Neural cell (in vitro differentiated cells): ENCODE data around the gene ZDHHC4. TPM values are rescaled to one million over a fixed set of nuclear protein-coding genes. Genes with fewer than 3 reads are reported as not detected.

Experiments used
- H2AFZ ChIP-seq: fragments of 200-600, 300-800 bp; sonication (generic), shearing (Covaris generic); 2 replicates; pipeline ENCODE4 v1.6.0; 2014; ENCODE audit warnings: low read depth, mild to moderate bottlenecking, antibody characterized with exemption, low read length, moderate library complexity
- H3F3A ChIP-seq: fragments of 200-600 bp; shearing (Covaris generic); 2 replicates; pipeline ENCODE4 v1.6.1; 2016; ENCODE audit warnings: mild to moderate bottlenecking, moderate library complexity, mixed read lengths, antibody characterized with exemption, low read length; ENCODE audit not compliant: insufficient read depth, poor library complexity, severe bottlenecking
- H3K27ac ChIP-seq: fragments of 200-600, 300-800 bp; sonication (generic), shearing (Covaris generic); 2 replicates; pipeline ENCODE4 v1.5.1; 2014; ENCODE audit warnings: mild to moderate bottlenecking, low read length, moderate library complexity
- H3K27me3 ChIP-seq: fragments of 300-800, 200-600 bp; sonication (generic), shearing (Covaris generic); 2 replicates; pipeline ENCODE4 v1.6.0; 2014; ENCODE audit warnings: mild to moderate bottlenecking, low read depth, low read length, moderate library complexity; ENCODE audit not compliant: insufficient read depth
- H3K36me3 ChIP-seq: fragments of 300-800, 200-600 bp; sonication (generic), shearing (Covaris generic); 2 replicates; pipeline ENCODE4 v1.5.1; 2014; ENCODE audit warnings: mild to moderate bottlenecking, antibody characterized with exemption, low read length, moderate library complexity; ENCODE audit not compliant: insufficient read depth
- H3K4me2 ChIP-seq: fragments of 300-800, 200-600 bp; sonication (generic), shearing (Covaris generic); 2 replicates; pipeline ENCODE4 v1.6.0; 2014; ENCODE audit warnings: mild to moderate bottlenecking, low read length
- H3K4me3 ChIP-seq: fragments of 300-800, 200-600 bp; sonication (generic), shearing (Covaris generic); 2 replicates; pipeline ENCODE4 v1.5.1; 2014; ENCODE audit warnings: mild to moderate bottlenecking, low read length, moderate library complexity
- H3K79me2 ChIP-seq: fragments of 200-600 bp; shearing (Covaris generic); replicated peaks from 2 replicates; pipeline ENCODE4 v1.6.0; 2014; ENCODE audit warnings: mild to moderate bottlenecking, low read length, moderate library complexity; ENCODE audit not compliant: insufficient read depth
- H3K9ac ChIP-seq: fragments of 300-800, 200-600 bp; sonication (generic), shearing (Covaris generic); 2 replicates; pipeline ENCODE4 v1.6.1; 2016; ENCODE audit warnings: mild to moderate bottlenecking, low read length, mixed read lengths
- H3K9me2 ChIP-seq: fragments of 200-600 bp; shearing (Covaris generic); 2 replicates; pipeline ENCODE4 v1.6.1; 2016; ENCODE audit warnings: mild to moderate bottlenecking, low read length, mixed read lengths; ENCODE audit not compliant: insufficient read depth
- H3K9me3 ChIP-seq: fragments of 200-600, 300-800 bp; sonication (generic), shearing (Covaris generic); 2 replicates; pipeline ENCODE4 v1.6.1; 2016; ENCODE audit warnings: mild to moderate bottlenecking, mixed run types, low read length, moderate library complexity, mixed read lengths
- H4K20me1 ChIP-seq: fragments of 200-600 bp; shearing (Covaris generic); 2 replicates; pipeline ENCODE4 v1.6.1; 2016; ENCODE audit warnings: mild to moderate bottlenecking, mixed run types; ENCODE audit not compliant: insufficient read depth
- EP300 ChIP-seq: fragments of 450-650 bp; conservative IDR thresholded peaks from 2 replicates; pipeline ENCODE4 v1.6.1; 2014; ENCODE audit warnings: antibody characterized with exemption, mild to moderate bottlenecking, moderate library complexity; ENCODE audit not compliant: poor library complexity, severe bottlenecking
- EZH2 ChIP-seq: fragments of 200-600, 300-800 bp; shearing (Covaris generic), sonication (generic); IDR thresholded peaks from 2 replicates; pipeline ENCODE4 v1.6.1; 2014; ENCODE audit warnings: antibody characterized with exemption, low read length, borderline replicate concordance, mild to moderate bottlenecking; ENCODE audit not compliant: insufficient read depth, poor library complexity, severe bottlenecking
- MXI1 ChIP-seq: fragments of 450-650 bp; conservative IDR thresholded peaks from 2 replicates; pipeline ENCODE4 v1.6.1; 2014; ENCODE audit warnings: antibody characterized with exemption, mild to moderate bottlenecking; ENCODE audit not compliant: poor library complexity, severe bottlenecking
- POLR2AphosphoS5 ChIP-seq: IDR thresholded peaks from 2 replicates; pipeline ENCODE4 v1.6.1; 2012
- RAD21 ChIP-seq: fragments of 450-650 bp; conservative IDR thresholded peaks from 2 replicates; pipeline ENCODE4 v1.6.1; 2014; ENCODE audit warnings: antibody characterized with exemption, mild to moderate bottlenecking, moderate library complexity
- SMC3 ChIP-seq: fragments of 450-650 bp; conservative IDR thresholded peaks from 2 replicates; pipeline ENCODE4 v1.6.1; 2014; ENCODE audit warnings: antibody characterized with exemption, mild to moderate bottlenecking, moderate library complexity; ENCODE audit not compliant: poor library complexity
- TAF1 ChIP-seq: IDR thresholded peaks from 2 replicates; pipeline ENCODE4 v1.6.1; 2012; ENCODE audit warnings: low read depth
- polyA plus RNA-seq: library from polyadenylated mRNA; depleted of rRNA; stranded (reverse); fragments of >200 nt; gene quantifications from 2 replicates; pipeline ENCODE4 v1.2.3, GENCODE V29; 2014
- TF ChIP-seq, protein P1 (sequence below): IDR thresholded peaks from 2 replicates; pipeline ENCODE4 v1.6.1; 2012; ENCODE audit warnings: borderline replicate concordance
- TF ChIP-seq, protein P2 (sequence below): fragments of 450-650 bp; IDR thresholded peaks from 2 replicates; pipeline ENCODE4 v1.5.1; 2014; ENCODE audit warnings: antibody characterized with exemption, mild to moderate bottlenecking, moderate library complexity; ENCODE audit not compliant: poor library complexity, severe bottlenecking

Gene ZDHHC4
- polyA plus RNA-seq, 1 donor from 2014 or later = 52.2 TPM

DNA sequence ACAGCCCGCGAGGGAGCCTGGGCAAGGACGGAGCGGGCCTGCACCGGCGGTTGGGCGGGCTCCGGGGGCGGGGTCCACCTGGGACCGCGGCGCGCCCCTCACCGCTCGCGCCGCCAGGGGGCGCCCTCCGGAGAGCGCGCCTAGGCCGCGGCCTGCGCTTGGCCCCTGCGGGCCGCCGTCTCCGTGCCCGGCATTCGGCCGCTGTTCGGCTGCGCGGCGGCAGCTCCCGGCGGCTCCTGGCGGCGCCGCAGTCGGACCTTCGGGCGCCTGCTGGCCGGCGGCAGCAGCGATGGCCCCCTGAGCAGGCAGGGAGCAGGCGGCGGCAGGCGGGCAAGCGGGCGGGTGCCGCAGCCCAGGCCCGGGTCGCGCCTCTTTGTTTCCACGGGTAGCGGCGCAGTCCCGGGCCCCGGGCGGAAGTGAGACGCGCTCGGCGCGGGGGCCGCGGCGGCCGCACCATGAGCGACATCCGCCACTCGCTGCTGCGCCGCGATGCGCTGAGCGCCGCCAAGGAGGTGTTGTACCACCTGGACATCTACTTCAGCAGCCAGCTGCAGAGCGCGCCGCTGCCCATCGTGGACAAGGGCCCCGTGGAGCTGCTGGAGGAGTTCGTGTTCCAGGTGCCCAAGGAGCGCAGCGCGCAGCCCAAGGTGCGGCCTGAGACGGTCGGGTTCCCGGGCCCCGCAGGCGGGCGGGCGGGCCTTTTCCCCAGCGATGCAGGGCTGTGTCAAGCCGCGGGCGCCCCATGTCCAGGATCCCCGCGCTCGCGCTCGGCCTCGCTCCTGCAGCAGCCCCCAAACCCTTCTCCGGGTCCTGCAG, 12.8 kb downstream of the ZDHHC4 start, which contains the start of gene INTS15:
TSS of gene INTS15 (plus strand) at position 193 of the 816 bp plus-strand sequence. CDS start at position 456, 263 bp downstream.
- H3K4me3 ChIP-seq = peak within 1 kb of the TSS; percentile 100
- peak within 1 kb of the TSS; percentile 83 for H3K27ac ChIP-seq
- TF ChIP-seq EZH2 (no peak), MXI1 (peak; percentile 83), TAF1 (no peak), POLR2AphosphoS5 (peak; percentile 76), EP300 (peak; percentile 33), RAD21 (peak; percentile 62), SMC3 (peak; percentile 80)
- TF ChIP-seq, protein P1, sequence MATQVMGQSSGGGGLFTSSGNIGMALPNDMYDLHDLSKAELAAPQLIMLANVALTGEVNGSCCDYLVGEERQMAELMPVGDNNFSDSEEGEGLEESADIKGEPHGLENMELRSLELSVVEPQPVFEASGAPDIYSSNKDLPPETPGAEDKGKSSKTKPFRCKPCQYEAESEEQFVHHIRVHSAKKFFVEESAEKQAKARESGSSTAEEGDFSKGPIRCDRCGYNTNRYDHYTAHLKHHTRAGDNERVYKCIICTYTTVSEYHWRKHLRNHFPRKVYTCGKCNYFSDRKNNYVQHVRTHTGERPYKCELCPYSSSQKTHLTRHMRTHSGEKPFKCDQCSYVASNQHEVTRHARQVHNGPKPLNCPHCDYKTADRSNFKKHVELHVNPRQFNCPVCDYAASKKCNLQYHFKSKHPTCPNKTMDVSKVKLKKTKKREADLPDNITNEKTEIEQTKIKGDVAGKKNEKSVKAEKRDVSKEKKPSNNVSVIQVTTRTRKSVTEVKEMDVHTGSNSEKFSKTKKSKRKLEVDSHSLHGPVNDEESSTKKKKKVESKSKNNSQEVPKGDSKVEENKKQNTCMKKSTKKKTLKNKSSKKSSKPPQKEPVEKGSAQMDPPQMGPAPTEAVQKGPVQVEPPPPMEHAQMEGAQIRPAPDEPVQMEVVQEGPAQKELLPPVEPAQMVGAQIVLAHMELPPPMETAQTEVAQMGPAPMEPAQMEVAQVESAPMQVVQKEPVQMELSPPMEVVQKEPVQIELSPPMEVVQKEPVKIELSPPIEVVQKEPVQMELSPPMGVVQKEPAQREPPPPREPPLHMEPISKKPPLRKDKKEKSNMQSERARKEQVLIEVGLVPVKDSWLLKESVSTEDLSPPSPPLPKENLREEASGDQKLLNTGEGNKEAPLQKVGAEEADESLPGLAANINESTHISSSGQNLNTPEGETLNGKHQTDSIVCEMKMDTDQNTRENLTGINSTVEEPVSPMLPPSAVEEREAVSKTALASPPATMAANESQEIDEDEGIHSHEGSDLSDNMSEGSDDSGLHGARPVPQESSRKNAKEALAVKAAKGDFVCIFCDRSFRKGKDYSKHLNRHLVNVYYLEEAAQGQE = no peak
- TF ChIP-seq, protein P2, sequence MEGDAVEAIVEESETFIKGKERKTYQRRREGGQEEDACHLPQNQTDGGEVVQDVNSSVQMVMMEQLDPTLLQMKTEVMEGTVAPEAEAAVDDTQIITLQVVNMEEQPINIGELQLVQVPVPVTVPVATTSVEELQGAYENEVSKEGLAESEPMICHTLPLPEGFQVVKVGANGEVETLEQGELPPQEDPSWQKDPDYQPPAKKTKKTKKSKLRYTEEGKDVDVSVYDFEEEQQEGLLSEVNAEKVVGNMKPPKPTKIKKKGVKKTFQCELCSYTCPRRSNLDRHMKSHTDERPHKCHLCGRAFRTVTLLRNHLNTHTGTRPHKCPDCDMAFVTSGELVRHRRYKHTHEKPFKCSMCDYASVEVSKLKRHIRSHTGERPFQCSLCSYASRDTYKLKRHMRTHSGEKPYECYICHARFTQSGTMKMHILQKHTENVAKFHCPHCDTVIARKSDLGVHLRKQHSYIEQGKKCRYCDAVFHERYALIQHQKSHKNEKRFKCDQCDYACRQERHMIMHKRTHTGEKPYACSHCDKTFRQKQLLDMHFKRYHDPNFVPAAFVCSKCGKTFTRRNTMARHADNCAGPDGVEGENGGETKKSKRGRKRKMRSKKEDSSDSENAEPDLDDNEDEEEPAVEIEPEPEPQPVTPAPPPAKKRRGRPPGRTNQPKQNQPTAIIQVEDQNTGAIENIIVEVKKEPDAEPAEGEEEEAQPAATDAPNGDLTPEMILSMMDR = peak; percentile 91
- H3K79me2 ChIP-seq = peaks cover 3% of the 10 kb centered on the region
- no peaks in the 10 kb centered on the region for H3K36me3 ChIP-seq
- no peaks in the 10 kb centered on the region for H3K9me2 ChIP-seq
- H2AFZ ChIP-seq = peak within 1 kb of the TSS; percentile 90
- peak within 1 kb of the TSS; percentile 92 for H3K4me2 ChIP-seq
- no peaks in the 10 kb centered on the region for H3K9me3 ChIP-seq
- H3K27me3 ChIP-seq = no peaks in the 10 kb centered on the region
- peak within 1 kb of the TSS; percentile 93 for H3K9ac ChIP-seq
- no peaks in the 10 kb centered on the region for H3F3A ChIP-seq
- H4K20me1 ChIP-seq = no peaks in the 10 kb centered on the region

DNA sequence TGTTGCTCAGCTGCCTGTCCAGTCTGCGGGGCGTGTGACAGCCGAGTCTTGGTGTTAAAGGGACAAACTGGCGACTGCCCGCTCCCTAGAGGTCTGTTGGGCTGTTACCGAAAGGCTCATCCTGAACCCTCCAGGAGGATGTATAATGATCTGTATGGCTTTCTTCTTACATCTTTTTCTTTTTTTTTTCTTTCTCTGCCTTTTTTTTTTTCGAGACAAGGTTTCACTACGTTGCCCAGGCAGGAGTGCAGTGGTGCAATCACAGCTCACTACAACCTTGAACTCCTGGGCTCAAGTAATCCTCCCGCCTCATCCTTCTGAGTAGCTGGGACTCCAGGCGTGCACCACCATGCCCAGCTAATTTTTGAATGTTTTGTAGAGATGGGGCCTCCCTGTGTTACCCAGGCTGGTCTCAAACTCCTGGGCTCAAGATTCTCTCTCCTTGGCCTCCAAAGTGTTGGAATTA, 13.4 kb downstream of the ZDHHC4 start:
- Histone ChIP-seq H3K27me3 (no peaks in the 10 kb centered on the region), H3K4me3 (peak overlapping the region; percentile 100), H3K4me2 (peak overlapping the region; percentile 92), H3K9ac (peak overlapping the region; percentile 93), H4K20me1 (no peaks in the 10 kb centered on the region), H3F3A (no peaks in the 10 kb centered on the region), H3K36me3 (no peaks in the 10 kb centered on the region), H3K9me2 (no peaks in the 10 kb centered on the region), H3K79me2 (peaks cover 3% of the 10 kb centered on the region), H2AFZ (peak overlapping the region; percentile 90), H3K27ac (peak overlapping the region; percentile 83), H3K9me3 (no peaks in the 10 kb centered on the region)
- no peak for TF ChIP-seq EP300
